Ectodermal cell (in vitro differentiated cells): Measurements from ENCODE around the gene MYO5B.

Source experiments
- H3K27ac ChIP-seq: 2 replicates; pipeline ENCODE4 v1.7.0; 2013; ENCODE audit warnings: mild to moderate bottlenecking, low read depth, low read length; ENCODE audit not compliant: insufficient read depth, poor library complexity, severe bottlenecking
- H3K27me3 ChIP-seq: 2 replicates; pipeline ENCODE4 v1.7.0; 2013; ENCODE audit warnings: mild to moderate bottlenecking, low read length; ENCODE audit not compliant: insufficient read depth, control insufficient read depth, poor library complexity, severe bottlenecking
- H3K36me3 ChIP-seq: one replicate; pipeline ENCODE4 v1.7.0; 2013; ENCODE audit warnings: low read length; ENCODE audit not compliant: control insufficient read depth, insufficient read depth
- H3K4me1 ChIP-seq: one replicate; pipeline ENCODE4 v1.7.0; 2013; ENCODE audit warnings: low read length; ENCODE audit not compliant: control insufficient read depth, insufficient read depth
- H3K4me3 ChIP-seq: 2 replicates; pipeline ENCODE4 v1.7.0; 2013; ENCODE audit warnings: low read depth, low read length, control low read depth; ENCODE audit not compliant: insufficient read depth
- H3K9me3 ChIP-seq: 2 replicates; pipeline ENCODE4 v1.7.0; 2013; ENCODE audit warnings: mild to moderate bottlenecking, low read length, moderate library complexity; ENCODE audit not compliant: control insufficient read depth
- WGBS, 2 experiments: methylation state at CpG; one replicate each; pipeline ENCODE4 v1.1.7; 2013; ENCODE audit warnings: missing lambda C conversion rate in 2 of 2; 5-methylcytosine and 5-hydroxymethylcytosine counted together

The MYO5B gene

DNA sequence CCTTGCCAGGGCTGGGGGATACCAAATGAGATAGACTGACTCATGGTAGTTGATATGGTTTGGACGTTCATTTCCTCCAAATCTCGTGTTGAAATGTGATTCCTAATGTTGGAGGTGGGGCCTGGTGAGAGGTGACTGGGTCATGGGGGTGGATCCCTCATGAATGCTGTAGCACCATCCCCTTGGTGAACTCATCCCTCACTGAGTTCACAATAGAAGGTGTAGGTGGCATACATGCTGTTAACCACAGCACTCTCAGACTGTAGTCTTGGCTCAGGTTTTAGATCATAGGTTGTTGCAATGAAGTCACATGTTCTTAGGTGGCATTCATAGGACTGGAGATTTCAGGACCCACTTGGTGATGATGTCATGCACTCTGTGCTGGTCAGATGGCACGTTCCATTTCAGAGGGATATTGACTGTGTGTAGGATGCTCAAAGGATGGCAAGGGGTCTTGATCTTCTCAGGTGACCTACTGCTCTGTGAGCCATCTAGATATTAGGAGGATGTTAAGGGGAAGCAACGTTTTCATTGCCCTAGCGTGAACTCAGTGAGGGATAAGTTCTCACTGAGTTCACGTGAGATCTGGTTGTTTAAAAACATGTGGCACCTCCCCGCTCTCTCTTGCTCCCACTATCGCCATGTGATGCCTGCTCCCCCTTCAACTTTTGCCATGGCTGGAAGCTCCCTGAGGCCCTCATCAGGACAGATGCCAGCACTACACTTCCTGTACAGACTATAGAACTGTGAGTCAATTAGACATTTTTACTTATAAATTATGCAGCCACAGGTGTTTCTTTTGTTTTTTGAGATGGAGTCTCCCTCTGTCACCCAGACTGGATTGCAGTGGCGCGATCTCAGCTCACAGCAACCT is 307.8 kb downstream of the MYO5B start:
- Histone ChIP-seq H3K4me3 (no peak overlapping the region), H3K4me1 (no peaks in the 10 kb centered on the region), H3K36me3 (no peaks in the 10 kb centered on the region), H3K9me3 (no peaks in the 10 kb centered on the region), H3K27ac (no peak overlapping the region), H3K27me3 (no peaks in the 10 kb centered on the region)
- 88 to 90% methylated on average over 10 of the region's 10 CpGs for WGBS, 2 experiments

- H3K4me1 ChIP-seq, result no peaks in the 10 kb centered on the region
- 97 to 98% methylated on average over 2 of the region's 2 CpGs for WGBS, 2 experiments
- no peak overlapping the region for H3K27ac ChIP-seq
- H3K9me3 ChIP-seq, result no peaks in the 10 kb centered on the region
- H3K36me3 ChIP-seq, result no peaks in the 10 kb centered on the region
- no peaks in the 10 kb centered on the region for H3K27me3 ChIP-seq
- no peak overlapping the region for H3K4me3 ChIP-seq
These were observed 310.0 kb downstream of the MYO5B start for GRCh38 chr18:49884959-49885358.

DNA sequence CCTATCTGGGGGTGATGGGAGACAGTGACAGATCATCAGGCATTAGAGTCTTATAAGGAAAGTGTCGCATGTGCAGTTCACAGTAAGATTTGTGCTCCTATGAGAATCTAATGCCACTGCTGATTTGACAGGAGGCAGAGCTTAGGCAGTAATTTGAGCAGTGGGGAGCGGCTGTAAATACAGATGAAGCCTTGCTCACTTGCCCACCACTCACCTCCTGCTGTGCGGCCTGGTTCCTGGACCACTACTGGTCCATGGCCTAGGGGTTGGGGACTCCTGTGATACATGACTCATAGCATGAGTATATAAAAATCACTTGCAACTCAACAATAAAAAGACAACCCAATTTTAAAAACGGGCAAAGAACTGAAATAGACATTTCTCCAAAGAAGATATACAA is 310.5 kb downstream of the MYO5B start:
- no peak overlapping the region for H3K27ac ChIP-seq
- H3K27me3 ChIP-seq, result no peaks in the 10 kb centered on the region
- no peaks in the 10 kb centered on the region for H3K9me3 ChIP-seq
- no peaks in the 10 kb centered on the region for H3K36me3 ChIP-seq
- WGBS, 2 experiments, result 92 to 96% methylated on average over 4 of the region's 4 CpGs
- no peak overlapping the region for H3K4me3 ChIP-seq
- H3K4me1 ChIP-seq, result no peaks in the 10 kb centered on the region

- H3K4me3 ChIP-seq, result no peak overlapping the region
- no peaks in the 10 kb centered on the region for H3K4me1 ChIP-seq
- no peaks in the 10 kb centered on the region for H3K27me3 ChIP-seq
- no peaks in the 10 kb centered on the region for H3K9me3 ChIP-seq
- no peak overlapping the region for H3K27ac ChIP-seq
- 91 to 92% methylated on average over 3 of the region's 3 CpGs for WGBS, 2 experiments
- H3K36me3 ChIP-seq, result no peaks in the 10 kb centered on the region
These were observed 314.3 kb downstream of the MYO5B start for GRCh38 chr18:49880661-49881060.

DNA sequence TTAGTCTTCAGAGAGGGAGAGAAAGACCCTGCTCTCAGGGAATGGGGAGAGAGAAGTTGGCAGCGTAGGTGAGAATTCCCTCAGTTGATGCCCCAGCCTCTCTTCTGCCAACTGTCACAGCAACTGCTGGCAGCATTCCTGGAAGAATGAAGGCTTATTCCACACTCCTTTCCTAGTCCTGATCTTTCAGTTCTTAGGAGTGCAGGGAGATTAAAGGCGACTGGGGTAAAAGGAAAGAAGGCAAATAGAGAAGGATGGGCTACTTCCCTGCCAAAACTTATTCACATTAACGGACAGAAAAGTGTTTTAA is 315.7 kb downstream of the MYO5B start:
- Histone ChIP-seq H3K9me3 (no peaks in the 10 kb centered on the region), H3K36me3 (no peaks in the 10 kb centered on the region), H3K27me3 (no peaks in the 10 kb centered on the region), H3K4me1 (no peaks in the 10 kb centered on the region), H3K27ac (no peak overlapping the region), H3K4me3 (no peak overlapping the region)
- WGBS, 2 experiments, result 93% methylated on average over 3 of the region's 3 CpGs

DNA sequence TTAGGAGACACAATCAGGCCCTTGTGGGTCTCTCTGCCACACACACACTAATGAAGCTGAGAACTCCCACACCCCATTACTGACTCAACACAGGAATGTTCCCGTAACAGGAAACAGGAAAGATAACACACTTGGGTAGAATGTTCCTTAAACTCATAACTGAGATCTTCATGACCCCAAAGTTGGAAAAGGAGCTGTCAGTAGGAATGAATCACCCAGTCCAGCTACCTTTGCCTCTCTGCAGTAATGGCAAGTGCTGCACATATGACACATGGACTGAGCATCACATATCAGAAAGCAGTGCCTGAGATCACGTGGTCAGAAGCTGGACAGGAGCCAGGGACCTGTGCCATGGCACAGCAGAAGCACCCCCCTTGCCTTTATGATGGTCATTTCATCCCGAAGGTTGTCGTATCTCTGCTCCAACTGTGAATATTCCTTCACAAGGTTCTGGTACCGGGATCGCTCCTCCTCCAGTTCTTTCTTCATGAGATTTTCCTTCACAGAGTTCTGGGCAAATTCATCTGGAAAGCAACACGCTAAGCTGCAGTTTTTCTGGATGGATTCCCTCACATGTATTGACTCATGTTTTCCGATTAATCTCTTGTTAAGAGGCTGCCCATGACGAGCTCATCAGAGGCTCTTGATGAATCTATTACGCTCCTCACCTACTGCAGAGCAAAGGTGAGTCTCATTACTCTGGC is 316.2 kb downstream of the MYO5B start:
- no peak overlapping the region for H3K27ac ChIP-seq
- H3K36me3 ChIP-seq, result no peaks in the 10 kb centered on the region
- no peaks in the 10 kb centered on the region for H3K9me3 ChIP-seq
- WGBS, 2 experiments, result 83 to 84% methylated on average over 10 of the region's 10 CpGs
- H3K4me3 ChIP-seq, result no peak overlapping the region
- H3K27me3 ChIP-seq, result no peaks in the 10 kb centered on the region
- H3K4me1 ChIP-seq, result no peaks in the 10 kb centered on the region

DNA sequence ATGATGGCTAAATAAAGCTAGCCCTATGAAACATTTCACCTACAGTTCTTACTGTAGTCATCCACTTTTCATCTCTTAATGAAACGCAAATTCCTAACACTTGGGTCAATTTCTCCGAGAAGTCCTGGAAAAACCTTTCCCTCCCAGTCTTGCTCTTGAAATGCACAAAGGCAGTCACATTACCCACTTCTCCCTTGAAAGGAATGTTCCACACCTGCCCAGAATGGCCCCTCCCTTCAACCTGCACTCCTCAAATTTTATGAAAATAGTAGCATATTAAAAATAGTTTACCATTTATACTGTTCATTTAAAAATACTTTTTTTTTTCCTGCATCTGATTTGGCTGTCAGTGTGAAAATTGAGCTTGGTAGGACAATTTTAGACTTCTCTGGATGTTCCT is 316.9 kb downstream of the MYO5B start:
- no peaks in the 10 kb centered on the region for H3K27me3 ChIP-seq
- 90 to 95% methylated on average over 2 of the region's 2 CpGs for WGBS, 2 experiments
- H3K36me3 ChIP-seq, result no peaks in the 10 kb centered on the region
- H3K4me3 ChIP-seq, result no peak overlapping the region
- H3K9me3 ChIP-seq, result no peaks in the 10 kb centered on the region
- H3K27ac ChIP-seq, result no peak overlapping the region
- no peaks in the 10 kb centered on the region for H3K4me1 ChIP-seq

- H3K9me3 ChIP-seq, result no peaks in the 10 kb centered on the region
- no peaks in the 10 kb centered on the region for H3K4me1 ChIP-seq
- no peak overlapping the region for H3K27ac ChIP-seq
- no peak overlapping the region for H3K4me3 ChIP-seq
- 95 to 96% methylated on average over 4 of the region's 4 CpGs for WGBS, 2 experiments
- H3K27me3 ChIP-seq, result no peaks in the 10 kb centered on the region
- H3K36me3 ChIP-seq, result no peaks in the 10 kb centered on the region
These were observed 318.4 kb downstream of the MYO5B start for GRCh38 chr18:49876536-49876935.

DNA sequence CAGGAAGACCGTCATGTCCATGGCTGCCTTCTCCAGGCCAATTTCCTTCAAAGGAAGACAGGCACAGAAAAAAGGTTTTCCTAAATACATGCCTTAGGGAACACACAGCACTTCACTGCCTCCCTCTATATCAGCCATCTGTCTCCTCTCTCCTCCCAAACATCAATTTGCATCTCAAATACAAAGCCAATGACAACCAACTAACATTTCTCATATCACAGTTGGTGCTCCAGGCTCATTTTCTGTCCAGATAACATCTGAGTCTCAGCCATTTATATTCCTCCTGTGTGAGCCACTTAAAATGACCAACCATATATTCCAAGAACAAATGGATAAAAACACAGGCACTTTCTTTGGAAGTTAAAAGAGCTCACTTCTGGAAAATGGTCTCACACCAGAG is 319.2 kb downstream of the MYO5B start:
- H3K27ac ChIP-seq, result no peak overlapping the region
- H3K27me3 ChIP-seq, result no peaks in the 10 kb centered on the region
- WGBS, 2 experiments, result 84% methylated on average over 1 of the region's 1 CpG
- no peaks in the 10 kb centered on the region for H3K36me3 ChIP-seq
- H3K4me1 ChIP-seq, result no peaks in the 10 kb centered on the region
- no peaks in the 10 kb centered on the region for H3K9me3 ChIP-seq
- H3K4me3 ChIP-seq, result no peak overlapping the region

GRCh38 chr18:49875155-49875554 is 319.8 kb downstream of the MYO5B start:
- Histone ChIP-seq H3K9me3 (no peaks in the 10 kb centered on the region), H3K4me1 (no peaks in the 10 kb centered on the region), H3K36me3 (no peaks in the 10 kb centered on the region), H3K4me3 (no peak overlapping the region), H3K27me3 (no peaks in the 10 kb centered on the region), H3K27ac (no peak overlapping the region)
- WGBS, 2 experiments, result 87 to 93% methylated on average over 3 of the region's 3 CpGs
